RKO (cell line): ENCODE data around the gene HLA-E.
A peak's percentile ranks its signal among the peaks of the same experiment; 100 is the strongest.
"Not testable (repeated sequence)": the region's sequence is repeated elsewhere in the genome, so short reads cannot be mapped to it uniquely, and the experiment has no call there.

ENCODE experiments used
- DNase-seq: peaks from one replicate; pipeline ENCODE4 v3.0.0-alpha.2; 2016; ENCODE audit warnings: low spot score

HLA-E gene

DNA sequence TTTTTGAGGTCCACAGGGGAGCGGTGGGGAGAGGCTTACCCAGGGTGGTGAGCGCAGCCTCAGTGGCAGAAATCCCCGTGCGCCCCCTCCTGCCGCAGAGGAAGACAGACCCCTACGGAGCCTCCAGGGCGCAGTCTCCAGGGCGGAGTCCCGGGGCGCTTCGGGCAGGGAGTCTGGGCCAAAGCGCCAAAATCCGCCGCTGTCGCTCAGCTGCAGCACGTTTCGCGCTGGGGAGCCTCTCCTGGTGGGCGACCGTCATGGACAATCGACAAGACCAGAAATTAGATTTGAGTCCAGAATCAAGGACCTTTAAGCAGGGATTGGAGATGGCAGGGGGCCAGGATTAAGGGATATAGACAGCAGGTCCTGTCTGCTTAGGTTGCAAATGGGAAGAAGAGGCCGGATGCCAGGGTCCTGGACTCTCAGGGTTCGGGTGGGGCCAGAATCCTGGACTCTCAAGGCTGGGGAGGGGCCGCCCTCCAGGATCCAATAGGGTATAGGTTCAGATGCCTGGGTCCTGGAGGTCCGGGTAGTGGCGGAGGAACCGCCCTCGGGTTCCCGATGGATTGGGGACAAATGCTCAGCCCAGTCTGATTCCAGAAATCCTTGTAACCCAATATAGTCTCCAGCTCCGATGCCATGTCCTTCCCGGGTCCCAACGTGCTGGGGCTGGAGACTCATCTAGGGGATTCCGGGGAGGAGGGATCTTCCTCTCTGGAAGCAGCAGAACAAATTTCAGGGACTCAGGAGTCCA, 7.9 kb upstream of the HLA-E start:
- DNase-seq = no peak

DNA sequence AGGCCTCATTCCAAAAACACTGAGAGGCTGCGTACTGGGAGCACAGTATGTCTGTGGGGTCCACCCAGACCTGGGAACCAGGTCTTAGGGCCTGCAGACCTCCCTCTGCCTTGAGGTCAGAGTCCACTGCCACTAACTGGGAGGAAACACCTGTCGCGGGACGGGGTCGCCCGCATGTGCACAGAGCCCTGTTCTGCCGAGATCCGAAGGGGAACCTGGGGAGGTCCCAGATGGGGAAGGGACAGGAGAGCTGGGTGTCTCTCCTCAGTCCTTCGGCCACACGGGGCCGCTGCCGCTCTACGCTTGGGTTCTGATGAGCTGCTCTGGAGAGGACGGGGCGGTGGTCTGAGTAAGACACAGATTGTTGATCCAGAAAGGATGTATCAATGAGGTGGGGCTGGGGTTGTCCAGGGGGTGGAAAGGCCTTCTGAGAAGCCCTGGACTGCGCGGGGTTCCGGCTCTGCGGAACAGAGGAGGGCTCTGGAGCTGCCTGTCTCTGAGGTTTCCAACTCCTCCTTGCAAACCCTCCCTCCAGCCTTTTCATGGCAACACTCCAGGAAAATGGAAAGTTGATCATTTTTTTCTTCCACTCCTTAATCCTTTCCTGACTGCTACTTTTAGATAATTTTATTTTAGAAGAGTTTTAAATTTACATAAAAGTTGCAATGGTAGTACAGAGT, 7.2 kb upstream of the HLA-E start:
- DNase-seq = peak; percentile 66

DNA sequence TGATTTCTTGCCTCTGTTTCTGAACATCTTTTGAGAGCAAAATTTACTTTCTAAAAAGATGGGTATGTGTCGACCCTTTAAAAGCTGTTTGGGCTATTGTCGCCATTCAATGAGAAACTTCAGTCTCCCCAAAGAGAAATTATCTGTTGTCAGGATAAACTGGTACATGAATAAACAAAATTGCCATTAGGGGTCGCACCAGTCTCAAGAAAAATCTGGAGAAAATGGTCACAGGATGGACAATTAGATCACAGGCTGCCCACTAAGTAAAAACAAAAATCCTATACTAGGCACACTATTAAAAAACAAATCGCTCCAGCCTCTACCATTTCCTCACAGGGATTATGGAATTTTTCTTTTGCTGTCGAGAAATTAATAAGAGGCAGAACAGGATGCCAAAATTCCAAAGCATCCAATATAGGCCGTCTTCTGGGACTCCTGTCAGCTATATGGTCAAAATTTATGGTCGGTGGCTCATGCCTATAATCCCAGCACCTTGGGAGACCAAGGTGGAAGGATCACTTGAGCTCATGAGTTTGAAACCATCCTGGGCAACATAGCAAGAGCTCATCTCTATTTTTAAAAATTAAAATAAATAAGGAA, 5.5 kb upstream of the HLA-E start:
- DNase-seq = peak; percentile 63

DNA sequence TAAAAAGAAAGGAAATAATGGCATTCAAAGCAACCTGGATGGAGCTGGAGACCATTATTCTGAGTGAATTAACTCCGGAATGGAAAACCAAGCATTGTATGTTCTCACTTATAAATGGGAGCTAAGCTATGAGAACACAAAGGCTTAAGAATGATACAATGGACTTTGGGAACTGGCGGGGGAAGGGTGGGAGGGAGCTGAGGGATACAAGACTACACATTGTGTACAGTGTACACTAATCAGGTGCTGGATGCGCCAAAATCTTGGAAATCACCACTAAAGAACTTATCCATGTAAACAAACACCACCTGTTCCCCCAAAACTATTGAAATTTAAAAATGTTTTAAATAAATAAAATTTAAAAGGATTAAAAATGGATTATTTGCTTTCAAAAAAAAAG, 4.1 kb upstream of the HLA-E start:
- no peak for DNase-seq

DNA sequence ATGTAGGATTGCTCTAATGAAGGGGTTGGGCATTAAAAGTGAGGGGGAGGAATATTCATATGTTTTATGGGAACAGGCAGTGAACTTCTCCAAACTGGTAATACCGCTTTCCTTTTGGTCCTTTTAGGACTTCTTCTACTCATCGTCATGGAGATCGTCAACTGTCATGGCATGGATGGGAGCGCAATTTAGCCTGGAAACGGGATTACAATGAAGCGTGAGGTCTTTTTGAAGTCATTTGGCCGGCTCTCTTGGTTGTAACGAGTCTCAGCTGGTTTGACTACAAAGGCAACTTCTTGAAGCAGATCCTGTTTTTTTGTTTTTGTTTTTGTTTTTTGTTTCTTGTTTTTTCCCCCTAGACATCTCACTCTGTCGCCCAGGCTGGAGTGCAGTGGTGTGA, 1.4 kb upstream of the HLA-E start:
- DNase-seq = no peak

DNA sequence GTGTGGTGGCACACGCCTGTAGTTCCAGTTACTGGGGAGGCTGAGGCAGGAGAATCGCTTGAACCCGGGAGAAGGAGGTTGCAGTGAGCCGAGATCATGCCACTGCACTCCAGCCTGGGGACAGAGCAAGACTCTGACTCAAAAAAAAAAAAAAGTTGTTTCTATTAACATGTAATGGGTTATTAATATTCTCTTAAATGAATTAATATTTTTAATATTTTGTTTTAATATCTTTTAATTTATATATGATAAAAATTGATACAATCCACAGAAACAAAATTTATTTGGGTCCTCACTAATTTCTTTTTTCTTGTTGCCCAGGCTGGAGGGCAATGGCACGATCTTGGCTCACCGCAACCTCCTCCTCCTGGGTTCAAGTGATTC, 620 bp upstream of the HLA-E start:
- not testable (repeated sequence) for DNase-seq

DNA sequence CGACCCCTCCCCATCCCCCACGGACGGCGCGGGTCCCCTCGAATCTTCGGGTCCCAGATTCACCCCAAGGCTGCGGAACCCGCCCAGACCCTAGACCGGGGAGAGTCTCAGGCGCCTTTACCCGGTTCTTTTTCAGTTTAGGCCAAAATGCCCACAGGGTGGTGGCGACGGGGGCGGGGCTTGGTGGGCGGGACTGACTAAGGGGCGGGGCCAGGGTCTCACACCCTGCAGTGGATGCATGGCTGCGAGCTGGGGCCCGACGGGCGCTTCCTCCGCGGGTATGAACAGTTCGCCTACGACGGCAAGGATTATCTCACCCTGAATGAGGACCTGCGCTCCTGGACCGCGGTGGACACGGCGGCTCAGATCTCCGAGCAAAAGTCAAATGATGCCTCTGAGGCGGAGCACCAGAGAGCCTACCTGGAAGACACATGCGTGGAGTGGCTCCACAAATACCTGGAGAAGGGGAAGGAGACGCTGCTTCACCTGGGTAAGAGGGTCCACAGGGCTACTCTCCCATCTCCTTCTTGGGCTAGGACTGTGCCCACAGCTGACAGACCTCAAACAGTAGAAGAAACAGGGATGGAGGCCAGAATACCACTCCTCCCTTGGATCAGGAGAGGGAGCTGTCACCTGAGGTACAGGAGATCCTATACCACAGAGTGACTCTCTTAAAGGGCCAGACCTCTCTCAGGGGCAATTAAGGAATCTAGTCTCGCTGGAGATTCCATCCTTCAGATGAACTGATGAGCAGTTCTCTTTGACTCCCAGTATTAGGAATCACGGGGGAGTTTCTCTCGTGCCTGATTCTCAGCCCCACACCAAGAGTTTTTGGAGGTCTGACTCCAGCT, 942 bp downstream of the HLA-E start:
- peak; percentile 75 for DNase-seq

DNA sequence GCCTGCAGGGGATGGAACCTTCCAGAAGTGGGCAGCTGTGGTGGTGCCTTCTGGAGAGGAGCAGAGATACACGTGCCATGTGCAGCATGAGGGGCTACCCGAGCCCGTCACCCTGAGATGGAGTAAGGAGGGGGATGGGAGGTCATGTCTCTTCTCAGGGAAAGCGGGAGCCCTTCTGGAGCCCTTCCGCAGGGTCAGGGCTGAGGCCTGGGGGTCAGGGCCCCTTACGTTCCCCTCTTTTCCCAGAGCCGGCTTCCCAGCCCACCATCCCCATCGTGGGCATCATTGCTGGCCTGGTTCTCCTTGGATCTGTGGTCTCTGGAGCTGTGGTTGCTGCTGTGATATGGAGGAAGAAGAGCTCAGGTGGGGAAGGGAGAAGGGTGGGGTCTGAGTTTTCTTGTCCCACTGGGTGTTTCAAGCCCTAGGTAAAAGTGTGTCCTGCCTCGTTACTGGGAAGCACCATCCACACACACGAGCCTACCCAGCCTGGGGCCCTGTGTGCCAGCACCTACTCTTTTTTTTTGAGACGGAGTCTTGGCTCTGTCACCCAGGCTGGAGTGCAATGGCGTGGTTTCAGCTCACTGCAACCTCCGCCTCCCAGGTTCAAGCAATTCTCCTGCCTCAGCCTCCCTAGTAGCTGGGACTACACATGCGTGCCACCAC, 2.1 kb downstream of the HLA-E start:
- not testable (repeated sequence) for DNase-seq

DNA sequence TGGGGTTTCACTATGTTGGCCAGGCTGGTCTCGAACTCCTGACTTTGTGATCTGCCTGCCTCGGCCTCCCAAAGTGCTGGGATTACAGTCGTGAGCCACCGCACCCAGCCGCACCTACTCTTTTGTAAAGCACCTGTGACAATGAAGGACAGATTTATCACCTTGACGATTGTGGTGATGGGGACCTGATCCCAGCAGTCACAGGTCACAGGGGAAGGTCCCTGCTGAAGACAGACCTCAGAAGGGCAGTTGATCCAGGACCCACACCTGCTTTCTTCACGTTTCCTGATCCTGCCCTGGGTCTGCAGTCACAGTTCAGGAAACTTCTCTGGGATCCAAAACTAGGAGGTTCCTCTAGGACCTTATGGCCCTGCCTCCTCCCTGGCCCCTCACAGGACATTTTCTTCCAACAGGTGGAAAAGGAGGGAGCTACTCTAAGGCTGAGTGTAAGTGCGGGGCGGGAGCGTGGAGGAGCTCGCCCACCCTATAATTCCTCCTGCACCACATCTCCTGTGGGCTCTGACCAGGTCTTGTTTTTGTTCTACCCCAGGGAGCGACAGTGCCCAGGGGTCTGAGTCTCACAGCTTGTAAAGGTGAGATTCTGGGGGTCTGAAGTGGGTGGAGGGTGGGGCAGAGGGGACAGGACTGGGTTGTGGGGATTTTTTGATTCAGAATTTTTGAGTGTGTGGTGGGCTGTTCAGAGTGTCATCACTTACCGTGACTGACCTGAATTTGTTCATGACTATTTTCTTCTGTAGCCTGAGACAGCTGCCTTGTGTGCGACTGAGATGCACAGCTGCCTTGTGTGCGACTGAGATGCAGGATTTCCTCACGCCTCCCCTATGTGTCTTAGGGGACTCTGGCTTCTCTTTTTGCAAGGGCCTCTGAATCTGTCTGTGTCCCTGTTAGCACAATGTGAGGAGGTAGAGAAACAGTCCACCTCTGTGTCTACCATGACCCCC, 3.0 kb downstream of the HLA-E start:
- DNase-seq = no peak

DNA sequence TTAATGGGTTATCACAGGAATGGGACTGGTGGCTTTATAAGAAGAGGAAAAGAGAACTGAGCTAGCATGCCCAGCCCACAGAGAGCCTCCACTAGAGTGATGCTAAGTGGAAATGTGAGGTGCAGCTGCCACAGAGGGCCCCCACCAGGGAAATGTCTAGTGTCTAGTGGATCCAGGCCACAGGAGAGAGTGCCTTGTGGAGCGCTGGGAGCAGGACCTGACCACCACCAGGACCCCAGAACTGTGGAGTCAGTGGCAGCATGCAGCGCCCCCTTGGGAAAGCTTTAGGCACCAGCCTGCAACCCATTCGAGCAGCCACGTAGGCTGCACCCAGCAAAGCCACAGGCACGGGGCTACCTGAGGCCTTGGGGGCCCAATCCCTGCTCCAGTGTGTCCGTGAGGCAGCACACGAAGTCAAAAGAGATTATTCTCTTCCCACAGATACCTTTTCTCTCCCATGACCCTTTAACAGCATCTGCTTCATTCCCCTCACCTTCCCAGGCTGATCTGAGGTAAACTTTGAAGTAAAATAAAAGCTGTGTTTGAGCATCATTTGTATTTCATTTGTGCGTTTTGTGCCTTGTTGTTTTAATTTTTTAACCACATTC, 4.4 kb downstream of the HLA-E start:
- DNase-seq = no peak

DNA sequence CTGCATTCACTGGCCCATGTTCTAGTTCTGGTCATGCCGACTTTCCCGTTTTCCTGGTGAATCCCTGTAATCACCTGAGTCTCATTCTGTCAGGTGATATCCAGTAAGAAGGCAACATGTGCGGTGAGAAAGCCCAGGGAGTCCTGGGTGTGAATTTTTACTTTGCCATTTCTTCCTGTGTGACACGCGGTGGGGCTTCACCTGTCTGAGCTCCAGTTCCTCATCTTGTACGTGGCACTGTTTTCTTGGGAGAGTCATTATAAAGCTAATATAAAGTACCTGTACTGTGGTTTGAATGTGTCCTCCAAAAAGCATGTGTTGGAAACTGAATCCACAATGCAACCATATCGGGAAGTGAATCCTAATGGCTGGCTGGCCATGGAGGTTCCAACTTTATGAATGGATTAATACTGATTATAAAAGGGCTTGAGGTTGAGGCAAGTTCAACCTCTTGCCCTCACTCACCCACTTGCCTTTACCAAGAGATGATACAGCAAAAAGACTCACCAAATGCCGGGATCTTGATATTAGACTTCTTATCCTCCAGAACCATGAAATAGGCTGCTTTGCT, 5.1 kb downstream of the HLA-E start:
- DNase-seq = no peak

DNA sequence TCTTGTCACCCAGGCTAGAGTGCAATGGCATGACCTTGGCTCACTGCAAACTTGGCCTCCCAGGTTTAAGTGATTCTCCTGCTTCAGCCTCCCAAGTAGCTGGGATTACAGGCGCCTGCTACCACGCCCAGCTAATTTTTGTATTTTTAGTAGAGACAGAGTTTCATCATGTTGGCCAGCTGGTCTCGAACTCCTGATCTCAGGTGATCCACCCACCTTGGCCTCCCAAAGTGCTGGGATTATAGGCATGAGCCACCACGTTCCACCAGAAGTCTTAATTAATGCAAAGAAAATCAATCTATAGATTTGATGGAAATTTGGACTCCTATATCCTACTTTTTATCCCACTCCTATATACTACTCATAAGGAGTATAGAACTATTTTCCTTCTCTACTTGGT, 5.8 kb downstream of the HLA-E start:
- not testable (repeated sequence) for DNase-seq

DNA sequence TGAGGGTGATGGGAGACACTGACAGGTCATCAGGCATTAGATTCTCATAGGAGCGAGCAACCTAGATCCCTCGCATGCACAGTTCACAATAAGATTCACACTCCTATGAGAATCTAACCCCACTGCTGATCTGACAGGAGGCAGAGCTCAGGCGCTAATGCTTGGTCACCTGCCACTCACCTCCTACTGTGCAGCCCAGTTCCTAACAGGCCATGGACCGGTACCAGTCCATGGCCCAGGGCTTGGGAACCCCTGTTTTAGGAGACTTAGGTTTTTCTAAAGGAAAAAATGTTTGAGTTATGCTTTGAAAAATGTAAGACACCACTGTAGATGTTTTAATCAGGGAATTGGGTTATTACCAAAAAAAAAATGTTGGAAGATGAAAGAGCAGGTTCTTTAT, 6.7 kb downstream of the HLA-E start:
- no peak for DNase-seq

DNA sequence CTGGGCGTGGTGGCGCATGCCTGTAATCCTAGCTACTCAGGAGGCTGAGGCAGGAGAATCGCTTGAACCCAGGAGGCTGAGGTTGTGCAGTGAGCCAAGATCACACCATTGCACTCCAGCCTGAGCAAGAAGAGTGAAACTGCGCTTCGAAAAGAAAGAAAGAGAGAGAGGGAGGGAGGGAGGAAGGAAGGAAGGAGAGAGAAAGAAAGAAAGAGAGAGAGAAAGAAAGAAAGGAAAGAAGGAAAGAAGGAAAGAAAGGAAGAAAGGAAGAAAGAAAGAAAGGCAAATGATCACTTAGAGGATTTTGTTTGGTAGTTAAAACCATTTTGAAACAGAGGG, 7.9 kb downstream of the HLA-E start:
- not testable (repeated sequence) for DNase-seq

DNA sequence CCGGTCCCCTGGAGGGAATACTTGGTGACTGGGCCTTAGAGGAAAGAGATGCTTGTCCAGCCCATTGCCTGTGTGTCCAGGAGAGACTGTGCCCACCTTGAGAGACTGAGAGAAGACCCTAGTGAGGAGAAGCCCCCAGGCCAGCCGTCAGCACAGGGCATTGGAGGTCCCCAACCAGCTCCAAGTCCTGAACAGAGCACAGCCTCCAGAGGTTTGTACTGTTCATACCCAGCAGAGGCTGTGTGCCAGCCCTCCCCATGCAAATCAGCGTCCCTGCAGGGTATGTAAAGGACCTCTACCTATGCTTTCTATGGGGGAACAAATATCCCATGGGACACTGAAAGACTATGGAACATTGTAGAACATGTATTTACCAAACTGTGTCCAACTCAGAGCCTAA, 8.4 kb downstream of the HLA-E start:
- DNase-seq = no peak

DNA sequence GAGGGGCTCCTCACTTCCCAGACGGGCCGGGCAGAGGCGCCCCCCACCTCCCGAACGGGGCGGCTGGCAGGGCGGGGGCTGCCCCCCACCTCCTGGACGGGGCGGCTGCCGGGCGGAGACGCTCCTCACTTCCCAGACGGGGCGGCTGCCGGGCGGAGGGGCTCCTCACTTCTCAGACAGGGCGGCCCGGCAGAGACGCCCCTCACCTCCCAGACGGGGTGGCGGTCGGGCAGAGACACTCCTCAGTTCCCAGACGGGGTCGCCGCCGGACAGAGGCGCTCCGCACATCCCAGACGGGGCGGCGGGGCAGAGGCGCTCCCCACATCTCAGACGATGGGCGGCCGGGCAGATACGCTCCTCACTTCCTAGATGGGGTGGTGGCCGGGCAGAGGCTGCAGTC, 9.4 kb downstream of the HLA-E start:
- not testable (repeated sequence) for DNase-seq

DNA sequence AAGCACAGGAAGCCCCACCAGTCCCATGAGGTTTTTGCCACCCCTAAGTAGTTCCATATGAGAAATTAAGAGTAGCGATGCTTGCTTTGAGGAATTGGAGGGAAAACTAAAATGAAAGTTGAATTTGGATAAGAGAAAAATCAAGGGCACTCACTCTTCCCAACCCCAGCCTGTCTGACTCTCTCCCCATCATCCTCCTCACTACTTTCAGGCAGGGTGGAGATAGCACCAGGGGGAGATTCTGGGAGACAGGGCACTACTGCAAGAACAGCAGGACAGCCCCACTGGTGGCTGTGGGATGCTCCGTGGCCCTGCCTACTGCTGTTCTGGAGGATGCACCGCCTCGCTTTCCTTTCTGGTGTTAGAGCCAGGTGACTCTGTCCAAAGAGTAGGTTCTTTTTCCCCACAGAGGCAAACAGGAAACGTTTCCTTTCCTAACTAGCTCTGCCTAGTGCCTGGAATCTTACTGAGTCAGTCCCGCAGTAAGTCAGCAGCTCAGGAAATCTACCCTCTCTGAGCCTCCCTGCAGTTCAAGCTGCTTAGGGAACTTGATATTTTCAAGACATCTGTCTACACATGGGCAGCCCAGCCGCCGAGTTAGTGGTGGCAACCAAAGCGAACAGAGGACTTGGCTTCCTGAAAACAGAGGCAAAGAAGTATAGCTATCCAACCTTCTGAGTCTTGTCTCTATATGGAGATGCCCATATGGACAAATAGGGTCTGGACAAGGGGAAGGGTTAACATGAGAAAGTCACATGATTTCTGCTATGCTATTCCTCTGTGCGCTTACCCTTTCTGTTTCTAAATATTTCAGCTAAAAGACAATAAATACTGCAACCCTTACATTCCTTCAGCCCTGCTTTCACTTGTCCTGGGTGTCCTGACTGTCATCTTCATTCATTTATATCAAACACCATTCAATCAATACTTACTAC, 11.4 kb downstream of the HLA-E start:
- no peak for DNase-seq

DNA sequence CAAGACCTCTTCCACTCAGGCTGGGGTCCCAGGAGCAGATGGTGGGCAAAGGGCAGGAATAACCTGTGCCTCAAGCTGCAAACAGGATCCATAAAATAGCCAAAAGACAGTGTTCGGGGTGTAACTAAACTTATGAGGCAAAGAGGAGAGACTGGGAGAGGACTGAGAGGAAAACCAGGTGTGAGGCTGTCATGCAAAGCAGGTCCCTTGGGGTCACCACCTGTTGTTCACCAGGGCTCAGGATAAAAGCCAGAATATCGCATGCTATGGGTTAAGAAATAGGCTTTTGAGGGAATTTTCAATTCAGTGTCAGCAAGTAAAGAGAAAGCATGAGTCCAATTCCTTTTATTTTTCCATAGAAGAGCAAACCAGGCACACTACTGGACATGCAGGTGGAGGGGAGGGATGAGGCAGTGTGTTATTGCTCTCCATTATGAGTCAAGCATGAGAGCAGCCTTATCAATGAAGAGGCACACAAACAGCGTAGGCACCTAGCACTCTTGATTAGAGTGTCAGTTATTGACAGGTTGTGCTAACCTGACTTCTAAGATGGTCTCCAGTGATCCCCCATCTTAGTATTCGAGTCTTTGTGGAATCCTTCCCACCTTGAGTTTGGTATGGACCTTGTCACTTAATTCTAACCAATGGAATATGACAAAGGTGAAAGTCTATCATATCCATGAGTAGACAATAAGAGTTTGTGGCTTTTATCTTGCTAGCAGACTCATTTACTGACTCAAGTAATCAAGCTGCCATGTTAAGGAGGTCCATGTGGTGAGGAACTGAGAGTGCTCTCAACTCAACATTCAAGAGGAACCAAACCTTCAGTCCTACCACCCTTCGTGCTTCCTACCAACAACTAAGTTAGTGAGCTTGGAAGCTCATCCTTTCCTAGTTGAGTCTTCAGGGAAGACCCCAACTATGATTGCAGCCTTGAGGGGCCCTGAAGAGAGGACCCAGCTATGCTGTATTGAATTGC, 18.8 kb downstream of the HLA-E start:
- no peak for DNase-seq
